ENCODE measurements around the gene DPP10. TPM values are rescaled to one million over a fixed set of nuclear protein-coding genes. Genes with fewer than 3 reads are reported as not detected.
"Not testable (repeated sequence)": the region's sequence is repeated elsewhere in the genome, so short reads cannot be mapped to it uniquely, and the experiment has no call there.

DPP10 gene
- total RNA-seq, 1 donor from 2014 or later: 73.0 TPM

- peaks cover 3% of the 10 kb centered on the region for H3K27me3 Mint-ChIP-seq (ENCODE audit: low read depth)
These were observed 520.1 kb downstream of the DPP10 start for GRCh38 chr2:114962532-114962931.

DNA sequence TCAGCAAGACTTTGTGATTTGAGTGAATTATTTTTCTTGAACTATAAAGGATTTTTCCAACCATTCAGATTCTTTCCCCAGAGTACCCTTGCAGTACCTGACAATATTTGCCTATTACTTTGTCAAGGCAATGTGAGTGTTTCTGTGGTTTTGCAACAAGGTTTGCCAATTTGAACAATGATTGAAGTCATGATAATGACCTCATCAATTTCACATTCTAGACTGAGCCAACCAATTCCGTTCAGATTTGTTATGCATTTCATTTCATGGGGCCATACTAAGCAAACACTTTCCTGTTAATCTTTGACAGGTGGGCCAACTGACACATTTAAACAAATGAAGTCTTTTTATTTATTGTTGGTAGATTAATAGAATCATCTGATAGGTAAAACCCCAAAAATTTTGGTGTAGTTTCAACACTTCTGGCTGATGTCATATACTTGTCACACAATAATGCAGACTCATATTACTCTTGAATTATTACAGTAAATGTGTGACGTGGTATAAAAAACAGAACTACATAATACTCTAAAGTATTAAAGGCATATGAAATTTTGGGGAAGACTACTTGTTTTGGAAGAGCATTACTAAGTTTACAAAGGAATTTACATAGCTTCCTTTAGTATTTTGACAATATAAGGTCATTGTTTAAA, 526.4 kb downstream of the DPP10 start:
- TF ChIP-seq, protein P1, sequence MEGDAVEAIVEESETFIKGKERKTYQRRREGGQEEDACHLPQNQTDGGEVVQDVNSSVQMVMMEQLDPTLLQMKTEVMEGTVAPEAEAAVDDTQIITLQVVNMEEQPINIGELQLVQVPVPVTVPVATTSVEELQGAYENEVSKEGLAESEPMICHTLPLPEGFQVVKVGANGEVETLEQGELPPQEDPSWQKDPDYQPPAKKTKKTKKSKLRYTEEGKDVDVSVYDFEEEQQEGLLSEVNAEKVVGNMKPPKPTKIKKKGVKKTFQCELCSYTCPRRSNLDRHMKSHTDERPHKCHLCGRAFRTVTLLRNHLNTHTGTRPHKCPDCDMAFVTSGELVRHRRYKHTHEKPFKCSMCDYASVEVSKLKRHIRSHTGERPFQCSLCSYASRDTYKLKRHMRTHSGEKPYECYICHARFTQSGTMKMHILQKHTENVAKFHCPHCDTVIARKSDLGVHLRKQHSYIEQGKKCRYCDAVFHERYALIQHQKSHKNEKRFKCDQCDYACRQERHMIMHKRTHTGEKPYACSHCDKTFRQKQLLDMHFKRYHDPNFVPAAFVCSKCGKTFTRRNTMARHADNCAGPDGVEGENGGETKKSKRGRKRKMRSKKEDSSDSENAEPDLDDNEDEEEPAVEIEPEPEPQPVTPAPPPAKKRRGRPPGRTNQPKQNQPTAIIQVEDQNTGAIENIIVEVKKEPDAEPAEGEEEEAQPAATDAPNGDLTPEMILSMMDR (IDR thresholded peaks at IDR 0.05; ENCODE audit: unreplicated experiment): no peak
- no peaks in the 10 kb centered on the region for H3K4me1 Mint-ChIP-seq
- peaks cover 3% of the 10 kb centered on the region for H3K27me3 Mint-ChIP-seq (ENCODE audit: low read depth)
- no peak for DNase-seq (ENCODE audit: low spot score in 2 of 2, unreplicated experiment in 2 of 2)
- H3K27ac Mint-ChIP-seq: no peak overlapping the region
- H3K4me3 Mint-ChIP-seq: no peak overlapping the region
- H3K9me3 Mint-ChIP-seq: peaks cover 3% of the 10 kb centered on the region
- H3K36me3 Mint-ChIP-seq: no peaks in the 10 kb centered on the region

More at GRCh38 chr2:114962532-114962931, 520.1 kb downstream of the DPP10 start:
- no peak for DNase-seq (ENCODE audit: low spot score in 2 of 2, unreplicated experiment in 2 of 2)
- Mint-ChIP-seq H3K27ac (no peak overlapping the region), H3K4me3 (no peak overlapping the region), H3K9me3 (peaks cover 3% of the 10 kb centered on the region), H3K36me3 (no peaks in the 10 kb centered on the region), H3K4me1 (no peaks in the 10 kb centered on the region)
- TF ChIP-seq, protein P1 (IDR thresholded peaks at IDR 0.05; ENCODE audit: unreplicated experiment): no peak

- not testable (repeated sequence) for DNase-seq (ENCODE audit: low spot score in 2 of 2, unreplicated experiment in 2 of 2); H3K27me3 Mint-ChIP-seq (ENCODE audit: low read depth); H3K4me1 Mint-ChIP-seq; H3K36me3 Mint-ChIP-seq; H3K27ac Mint-ChIP-seq; H3K4me3 Mint-ChIP-seq
- peaks cover 16% of the 10 kb centered on the region for H3K9me3 Mint-ChIP-seq
These were observed 561.9 kb downstream of the DPP10 start for GRCh38 chr2:115004321-115004720.

- no peaks in the 10 kb centered on the region for H3K36me3 Mint-ChIP-seq
- no peaks in the 10 kb centered on the region for H3K27me3 Mint-ChIP-seq (ENCODE audit: low read depth)
- TF ChIP-seq, protein P1 (IDR thresholded peaks at IDR 0.05; ENCODE audit: unreplicated experiment): no peak
- no peak for DNase-seq (ENCODE audit: low spot score in 2 of 2, unreplicated experiment in 2 of 2)
- H3K9me3 Mint-ChIP-seq: peaks cover 12% of the 10 kb centered on the region
- H3K27ac Mint-ChIP-seq: no peak overlapping the region
- no peaks in the 10 kb centered on the region for H3K4me1 Mint-ChIP-seq
- H3K4me3 Mint-ChIP-seq: no peak overlapping the region
These were observed 569.3 kb downstream of the DPP10 start for GRCh38 chr2:115011721-115012120.

- H3K4me3 Mint-ChIP-seq; H3K27me3 Mint-ChIP-seq (ENCODE audit: low read depth); H3K4me1 Mint-ChIP-seq; H3K27ac Mint-ChIP-seq; DNase-seq (ENCODE audit: low spot score in 2 of 2, unreplicated experiment in 2 of 2); H3K36me3 Mint-ChIP-seq: not testable (repeated sequence)
- peaks cover 26% of the 10 kb centered on the region for H3K9me3 Mint-ChIP-seq
These were observed 579.6 kb downstream of the DPP10 start for GRCh38 chr2:115022013-115022412.

DNA sequence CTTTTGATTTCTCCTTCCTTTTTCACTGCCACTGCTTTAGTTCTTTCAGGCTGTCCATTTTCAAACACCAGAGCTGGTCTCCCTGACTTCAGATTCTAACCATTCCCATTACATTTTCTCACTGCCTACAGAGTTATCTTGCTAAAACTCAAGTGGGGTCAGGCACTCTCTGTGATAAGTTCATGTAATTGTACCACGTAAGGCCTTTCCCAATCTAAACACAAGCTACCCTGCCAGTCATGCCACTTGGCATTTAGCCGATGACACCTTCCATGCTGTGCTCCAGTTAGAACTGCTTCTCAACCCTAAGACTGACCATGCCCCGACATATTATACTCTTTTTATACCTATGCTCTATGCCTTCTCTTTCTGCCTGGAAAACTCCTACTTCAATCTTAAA, 592.4 kb downstream of the DPP10 start:
- Mint-ChIP-seq H3K27ac (no peak overlapping the region), H3K9me3 (peaks cover 9% of the 10 kb centered on the region), H3K36me3 (no peaks in the 10 kb centered on the region), H3K27me3 (ENCODE audit: low read depth) (no peaks in the 10 kb centered on the region), H3K4me1 (no peaks in the 10 kb centered on the region), H3K4me3 (no peak overlapping the region)
- TF ChIP-seq, protein P1 (IDR thresholded peaks at IDR 0.05; ENCODE audit: unreplicated experiment): no peak
- DNase-seq (ENCODE audit: low spot score in 2 of 2, unreplicated experiment in 2 of 2): no peak

DNA sequence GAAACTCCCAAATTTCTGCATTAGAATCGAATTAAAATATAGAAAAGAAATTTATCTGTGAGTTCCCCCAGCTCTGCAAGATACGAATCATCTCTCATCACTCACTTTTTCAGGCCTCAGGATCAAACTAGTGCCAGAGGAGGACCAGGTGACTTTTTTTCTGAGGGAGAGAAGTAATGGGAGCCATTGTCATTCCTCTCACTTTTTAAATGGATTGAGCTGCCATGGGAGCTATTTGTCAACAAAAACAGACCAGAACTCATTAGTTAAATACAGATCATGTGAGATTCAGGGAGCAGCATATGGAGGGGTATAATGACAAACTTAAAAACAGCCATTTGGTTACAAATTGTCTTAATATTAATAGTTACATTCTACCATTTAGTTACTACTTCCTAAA, 594.4 kb downstream of the DPP10 start:
- Mint-ChIP-seq H3K4me3 (no peak overlapping the region), H3K9me3 (no peaks in the 10 kb centered on the region), H3K4me1 (no peaks in the 10 kb centered on the region), H3K27me3 (ENCODE audit: low read depth) (no peaks in the 10 kb centered on the region), H3K36me3 (no peaks in the 10 kb centered on the region), H3K27ac (no peak overlapping the region)
- no peak for DNase-seq (ENCODE audit: low spot score in 2 of 2, unreplicated experiment in 2 of 2)
- TF ChIP-seq, protein P1 (IDR thresholded peaks at IDR 0.05; ENCODE audit: unreplicated experiment): no peak
